ENCODE results near the gene SARDH. TPM values are rescaled to one million over a fixed set of nuclear protein-coding genes. Genes with fewer than 3 reads are reported as not detected.

Gene SARDH
- total and polyA plus RNA-seq, 2 of the 8 experiments (the other 6 are each of a cell fraction or from before 2014, with no cell fraction given): 6.4 to 7.4 TPM

- ChIA-PET CTCF (ENCODE audit: partially characterized antibody) (interaction anchor here (0.5 to 3.0 kb wide), 6 partner anchors 10 to 283 kb away, joined by 3 to 11 read pairs (median 4); no protein-coding TSS in a partner anchor), POLR2A (ENCODE audit: partially characterized antibody) (interaction anchor here (0.5 kb wide), 1 partner anchor 21 kb away, joined by 3 read pairs; no protein-coding TSS in a partner anchor)
- Histone ChIP-seq H3K9ac (replicated peaks in 1 of 4; ENCODE audit: extremely low read depth in 1 of 4, low read depth in 3 of 4, low read length in 3 of 4) (no peak overlapping the region), H2BK120ac (replicated peaks; ENCODE audit: low read depth, low read length) (no peak overlapping the region), H3K79me1 (ENCODE audit: low read depth, low read length) (no peaks in the 10 kb centered on the region), H3K23ac (ENCODE audit: insufficient read length) (no peak overlapping the region), H2BK5ac (ENCODE audit: low read depth, low read length) (no peak overlapping the region), H2BK15ac (ENCODE audit: low read length) (no peak overlapping the region), H4K20me1 (replicated peaks in 1 of 2; ENCODE audit: control insufficient read depth in 1 of 2, insufficient read depth in 2 of 2, low read length in 2 of 2) (peaks cover 0 to 2% of the 10 kb centered on the region in 2 experiments), H3K14ac (ENCODE audit: insufficient read length) (no peak overlapping the region), H3K4ac (replicated peaks; ENCODE audit: insufficient read length, low read depth, low read length) (no peak overlapping the region), H3K23me2 (ENCODE audit: low read depth, low read length) (no peaks in the 10 kb centered on the region), H3K4me2 (ENCODE audit: insufficient read depth in 1 of 2, low read depth in 2 of 2, low read length in 2 of 2) (peak overlapping the region in 1 of 2 experiments; percentile 41; a peak in 1 of 4 replicates), H3K9me3 (ENCODE audit: insufficient read depth in 2 of 2, low read depth in 1 of 2, low read length in 1 of 2) (no peaks in the 10 kb centered on the region), H3K79me2 (ENCODE audit: control insufficient read depth in 1 of 2, insufficient read depth in 2 of 2, low read length in 2 of 2) (no peaks in the 10 kb centered on the region), H3K27ac (ENCODE audit: low read depth, low read length) (no peak overlapping the region), H3K18ac (ENCODE audit: extremely low read depth, low read length) (peak overlapping the region; percentile 66; the same call in 1 of the 2 replicates), H2BK20ac (ENCODE audit: low read length) (no peak overlapping the region), H4K91ac (replicated peaks; ENCODE audit: insufficient read length, low read length) (peak overlapping the region; percentile 52), H3K4me1 (replicated peaks in 1 of 4; ENCODE audit: control insufficient read depth in 3 of 4, insufficient read depth in 4 of 4, low read length in 3 of 4) (peaks cover 0 to 28% (median 18%) of the 10 kb centered on the region in 4 experiments; a peak in 6 of 7 replicates), H4K5ac (ENCODE audit: insufficient read length, low read depth, low read length) (no peak overlapping the region), H2AFZ (ENCODE audit: low read length) (peak overlapping the region; percentile 89), H3K4me3 (ENCODE audit: extremely low read depth in 1 of 4, insufficient read depth in 2 of 4, low read depth in 3 of 4, low read length in 4 of 4) (no peak overlapping the region), H3K36me3 (ENCODE audit: control insufficient read depth in 2 of 4, insufficient read depth in 4 of 4, low read length in 3 of 4) (no peaks in the 10 kb centered on the region), H4K8ac (ENCODE audit: extremely low read depth, insufficient read depth, low read length) (0 out of 2 replicates have a peak overlapping the region, but pooled peaks have one; percentile 19), H3K27me3 (replicated peaks in 1 of 4; ENCODE audit: control insufficient read depth in 3 of 4, extremely low read depth in 1 of 4, insufficient read depth in 3 of 4, low read length in 3 of 4) (no peaks in the 10 kb centered on the region; a peak in 1 of 7 replicates), H3K56ac (replicated peaks; ENCODE audit: insufficient read length, low read depth, low read length) (no peak overlapping the region), H2BK12ac (ENCODE audit: low read depth, low read length) (peak overlapping the region; percentile 89; the same call in 1 of the 2 replicates), H2AK5ac (ENCODE audit: low read depth, low read length) (no peak overlapping the region)
- 50% methylated on average over 8 of the region's 8 CpGs; no CpG with 5 or more reads in 1 of the 2 experiments for WGBS, 2 experiments (ENCODE audit: extremely low coverage in 1 of 2, insufficient coverage in 1 of 2, insufficient read length in 1 of 2, insufficient replicate concordance in 2 of 2, low coverage in 1 of 2, low lambda C conversion rate in 2 of 2, missing lambda C conversion rate in 1 of 2)
- FAIRE-seq (no peak), DNase-seq (ENCODE audit: low read depth in 1 of 2, low spot score in 2 of 2) (no peak)
- no peak for TF ChIP-seq SP1 (IDR thresholded peaks at IDR 0.05; ENCODE audit: low read depth, low read length)
- TF ChIP-seq, protein P1, sequence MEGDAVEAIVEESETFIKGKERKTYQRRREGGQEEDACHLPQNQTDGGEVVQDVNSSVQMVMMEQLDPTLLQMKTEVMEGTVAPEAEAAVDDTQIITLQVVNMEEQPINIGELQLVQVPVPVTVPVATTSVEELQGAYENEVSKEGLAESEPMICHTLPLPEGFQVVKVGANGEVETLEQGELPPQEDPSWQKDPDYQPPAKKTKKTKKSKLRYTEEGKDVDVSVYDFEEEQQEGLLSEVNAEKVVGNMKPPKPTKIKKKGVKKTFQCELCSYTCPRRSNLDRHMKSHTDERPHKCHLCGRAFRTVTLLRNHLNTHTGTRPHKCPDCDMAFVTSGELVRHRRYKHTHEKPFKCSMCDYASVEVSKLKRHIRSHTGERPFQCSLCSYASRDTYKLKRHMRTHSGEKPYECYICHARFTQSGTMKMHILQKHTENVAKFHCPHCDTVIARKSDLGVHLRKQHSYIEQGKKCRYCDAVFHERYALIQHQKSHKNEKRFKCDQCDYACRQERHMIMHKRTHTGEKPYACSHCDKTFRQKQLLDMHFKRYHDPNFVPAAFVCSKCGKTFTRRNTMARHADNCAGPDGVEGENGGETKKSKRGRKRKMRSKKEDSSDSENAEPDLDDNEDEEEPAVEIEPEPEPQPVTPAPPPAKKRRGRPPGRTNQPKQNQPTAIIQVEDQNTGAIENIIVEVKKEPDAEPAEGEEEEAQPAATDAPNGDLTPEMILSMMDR (IDR thresholded peaks at IDR 0.05; ENCODE audit: control extremely low read depth in 1 of 3, insufficient read depth in 1 of 3, low read depth in 1 of 3, low read length in 3 of 3): no peak
- no peak for TF ChIP-seq POU5F1 (IDR thresholded peaks at IDR 0.05; ENCODE audit: low read depth, low read length)
- no peak for TF ChIP-seq BACH1 (IDR thresholded peaks at IDR 0.05; ENCODE audit: low read length)
- no peak for TF ChIP-seq KDM1A (IDR thresholded peaks at IDR 0.05; ENCODE audit: borderline replicate concordance, low read length)
- no peak for TF ChIP-seq MAFK (IDR thresholded peaks at IDR 0.05; ENCODE audit: low read depth, low read length)
- TF ChIP-seq BCL11A (IDR thresholded peaks at IDR 0.05; ENCODE audit: low read depth in 2 of 2, low read length in 2 of 2): no peak
- TF ChIP-seq GTF2F1 (IDR thresholded peaks at IDR 0.05; ENCODE audit: borderline replicate concordance, low read depth, low read length): no peak
- no peak; the same call in 1 of the 2 replicates for TF ChIP-seq GABPA (IDR thresholded peaks at IDR 0.05; ENCODE audit: borderline replicate concordance, insufficient read depth, low read length)
- no peak for TF ChIP-seq CHD2 (IDR thresholded peaks at IDR 0.05; ENCODE audit: low read length)
- TF ChIP-seq POLR2A (IDR thresholded peaks at IDR 0.05; ENCODE audit: control extremely low read depth in 1 of 2, low read depth in 2 of 2, low read length in 2 of 2): no peak
- no peak for TF ChIP-seq NRF1 (IDR thresholded peaks at IDR 0.05; ENCODE audit: low read depth, low read length)
Measured at GRCh38 chr9:133638076-133638475, 100.1 kb downstream of the SARDH start.
